ENCODE measurements around the gene DENND1A. TPM values are rescaled to one million over a fixed set of nuclear protein-coding genes. Genes with fewer than 3 reads are reported as not detected.

The DENND1A gene
- total RNA-seq, 3 donors from 2014 or later: 18.4 to 21.3 (median 20.1) TPM

- TF ChIP-seq CTCF (IDR thresholded peaks at IDR 0.05): no peak
- no peak for TF ChIP-seq POLR2AphosphoS5 (IDR thresholded peaks at IDR 0.05)
- TF ChIP-seq POLR2A (IDR thresholded peaks at IDR 0.05): no peak
Measured at GRCh38 chr9:123828449-123828848, 101.5 kb downstream of the DENND1A start.

GRCh38 chr9:123825342-123826060 lies 104.4 kb downstream of the DENND1A start:
- Histone ChIP-seq H3K27me3 (no peaks in the 10 kb centered on the region), H3K36me3 (no peaks in the 10 kb centered on the region), H3K4me3 (no peak overlapping the region), H3K9me3 (peaks cover 0 to 25% of the 10 kb centered on the region in 2 donors), H3K4me1 (no peaks in the 10 kb centered on the region), H3K27ac (no peak overlapping the region)
- TF ChIP-seq CTCF (IDR thresholded peaks at IDR 0.05): no peak
- TF ChIP-seq POLR2A (IDR thresholded peaks at IDR 0.05): no peak
- TF ChIP-seq POLR2AphosphoS5 (IDR thresholded peaks at IDR 0.05): no peak
- no peak for DNase-seq (ENCODE audit: low spot score in 2 of 2)
- intact Hi-C loops (cut with DNase I; ENCODE audit: low total_unique reads): no loop called here

More at GRCh38 chr9:123828449-123828848, 101.5 kb downstream of the DENND1A start:
- Histone ChIP-seq H3K36me3 (no peaks in the 10 kb centered on the region), H3K9me3 (peaks cover 0 to 31% of the 10 kb centered on the region in 2 donors), H3K4me1 (no peaks in the 10 kb centered on the region), H3K27me3 (no peaks in the 10 kb centered on the region), H3K4me3 (no peak overlapping the region), H3K27ac (no peak overlapping the region)
- no peak for DNase-seq (ENCODE audit: low spot score in 2 of 2)
- intact Hi-C loops (cut with DNase I; ENCODE audit: low total_unique reads): no loop called here

GRCh38 chr9:123823194-123823947 lies 106.6 kb downstream of the DENND1A start:
- Histone ChIP-seq H3K27ac (no peak overlapping the region), H3K27me3 (no peaks in the 10 kb centered on the region), H3K4me3 (no peak overlapping the region), H3K36me3 (no peaks in the 10 kb centered on the region), H3K4me1 (no peaks in the 10 kb centered on the region), H3K9me3 (peaks cover 0 to 10% of the 10 kb centered on the region in 2 donors)
- no peak for DNase-seq (ENCODE audit: low spot score in 2 of 2)
- TF ChIP-seq POLR2A (IDR thresholded peaks at IDR 0.05) (no peak), POLR2AphosphoS5 (IDR thresholded peaks at IDR 0.05) (no peak)
- intact Hi-C loops (cut with DNase I; ENCODE audit: low total_unique reads): no loop called here

GRCh38 chr9:123821619-123822018 lies 108.3 kb downstream of the DENND1A start:
- Histone ChIP-seq H3K4me3 (no peak overlapping the region), H3K36me3 (no peaks in the 10 kb centered on the region), H3K4me1 (no peaks in the 10 kb centered on the region), H3K27me3 (no peaks in the 10 kb centered on the region), H3K9me3 (no peaks in the 10 kb centered on the region), H3K27ac (no peak overlapping the region)
- intact Hi-C loops (cut with DNase I; ENCODE audit: low total_unique reads): no loop called here
- TF ChIP-seq POLR2A (IDR thresholded peaks at IDR 0.05): no peak
- no peak for TF ChIP-seq POLR2AphosphoS5 (IDR thresholded peaks at IDR 0.05)
- no peak for TF ChIP-seq CTCF (IDR thresholded peaks at IDR 0.05)
- DNase-seq (ENCODE audit: low spot score in 2 of 2): no peak

- Histone ChIP-seq H3K9me3 (no peaks in the 10 kb centered on the region), H3K27ac (no peak overlapping the region), H3K27me3 (no peaks in the 10 kb centered on the region), H3K4me1 (no peaks in the 10 kb centered on the region), H3K4me3 (no peak overlapping the region), H3K36me3 (no peaks in the 10 kb centered on the region)
- TF ChIP-seq POLR2AphosphoS5 (IDR thresholded peaks at IDR 0.05): no peak
- no peak for TF ChIP-seq CTCF (IDR thresholded peaks at IDR 0.05)
- TF ChIP-seq POLR2A (IDR thresholded peaks at IDR 0.05): no peak
- intact Hi-C loops (cut with DNase I; ENCODE audit: low total_unique reads): no loop called here
- no peak for DNase-seq (ENCODE audit: low spot score in 2 of 2)
Measured at GRCh38 chr9:123820139-123820538, 109.8 kb downstream of the DENND1A start.
